Esophagus muscularis mucosa (tissue), 4 donors: Measurements from ENCODE around the gene RERE. TPM values are rescaled to one million over a fixed set of nuclear protein-coding genes. Genes with fewer than 3 reads are reported as not detected.

Source experiments
- DNase-seq: peaks from one replicate; pipeline ENCODE4 v3.0.0-alpha.2; 2017; ENCODE audit errors: extremely low spot score
- H3K27ac ChIP-seq, 4 donors: fragments of 200-600 bp; sonication (generic); replicated peaks in 1 of 4; 1 replicate in 3 of 4; 2 replicates in 1 of 4; pipeline ENCODE4 v1.5.1; 2016 to 2019; ENCODE audit warnings: mild to moderate bottlenecking in 1 of 4
- H3K27me3 ChIP-seq, 4 donors: fragments of 200-600 bp; sonication (generic); one replicate each; pipeline versions ENCODE4 v1.5.1 to v1.6.0; 2016 to 2019
- H3K36me3 ChIP-seq, 4 donors: fragments of 200-600 bp; sonication (generic); one replicate each; pipeline ENCODE4 v1.5.1; 2016 to 2019
- H3K4me1 ChIP-seq, 4 donors: fragments of 200-600 bp; sonication (generic); one replicate each; pipeline ENCODE4 v1.5.1; 2016 to 2019
- H3K4me3 ChIP-seq, 4 donors: fragments of 200-600 bp; sonication (generic); 1 replicate in 2 of 4; 2 replicates in 2 of 4; pipeline ENCODE4 v1.5.1; 2016 to 2019; ENCODE audit warnings: mild to moderate bottlenecking in 4 of 4, moderate library complexity in 1 of 4
- H3K9me3 ChIP-seq, 4 donors: fragments of 200-600 bp; sonication (generic); 1 replicate in 3 of 4; 2 replicates in 1 of 4; pipeline ENCODE4 v1.5.1; 2016 to 2019
- EP300 ChIP-seq: sonication (generic); formaldehyde crosslinking; IDR thresholded peaks from one replicate; pipeline ENCODE4 v1.6.1; 2017; ENCODE audit warnings: antibody characterized with exemption
- POLR2A ChIP-seq: fragments of 450-650 bp; IDR thresholded peaks from one replicate; pipeline ENCODE4 v1.6.1; 2017; ENCODE audit warnings: antibody characterized with exemption, moderate library complexity, mild to moderate bottlenecking, low read depth
- POLR2AphosphoS5 ChIP-seq, 2 donors: sonication (generic); formaldehyde crosslinking; IDR thresholded peaks; one replicate each; pipeline ENCODE4 v1.6.1; 2017; ENCODE audit warnings: antibody characterized with exemption in 2 of 2
- WGBS: methylation state at CpG from one replicate; pipeline ENCODE4 v1.1.5; 2018; 5-methylcytosine and 5-hydroxymethylcytosine counted together
- intact Hi-C: fragments of 100-400 bp; cut with DNase I; formaldehyde crosslinking; loops from one replicate; pipeline ENCODE4 v1.15.1; 2023
- total RNA-seq, 4 donors: library from RNA; depleted of rRNA; stranded (reverse); fragments of >200 nt; gene quantifications; one replicate each; pipeline versions ENCODE4 v1.1.0 to v1.2.1, GENCODE V29; 2016
- TF ChIP-seq, protein P1 (sequence below), 3 experiments: fragments of 200-600 bp in 2 of 3; fragments of 450-650 bp in 1 of 3; sonication (generic) in 2 of 3; IDR thresholded peaks; one replicate each; pipeline ENCODE4 v1.5.1; 2017 to 2019; ENCODE audit warnings: antibody characterized with exemption in 3 of 3, mild to moderate bottlenecking in 2 of 3, moderate library complexity in 1 of 3

Gene RERE
- total RNA-seq, 4 donors from 2014 or later: 133 to 212 (median 168) TPM

DNA sequence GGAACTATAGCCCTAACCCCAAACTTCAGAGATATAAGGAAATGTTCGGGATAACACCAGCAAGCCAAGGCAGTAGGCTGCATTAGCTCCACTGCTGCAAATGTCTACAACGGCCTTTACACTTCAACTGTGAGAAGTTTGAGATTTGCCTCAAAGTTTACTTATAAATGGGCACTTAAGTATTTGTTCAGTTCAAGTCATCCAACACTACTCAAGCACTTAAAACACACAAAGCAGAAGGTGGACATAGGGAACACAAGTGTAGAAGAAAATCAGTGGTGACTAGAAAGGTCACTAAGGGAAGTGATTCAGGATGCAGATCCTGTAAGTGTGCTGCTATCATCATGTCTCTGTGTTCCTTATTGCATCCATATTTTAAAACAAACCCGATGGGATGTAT is 278.9 kb downstream of the RERE start:
- DNase-seq: no peak
- WGBS: 81% methylated on average over 3 of the region's 3 CpGs
- H3K27ac ChIP-seq: no peak overlapping the region
- intact Hi-C loops: no loop called here
- H3K27me3 ChIP-seq: no peaks in the 10 kb centered on the region
- TF ChIP-seq POLR2AphosphoS5 (IDR thresholded peaks at IDR 0.05) (no peak), EP300 (no peak), POLR2A (no peak)
- TF ChIP-seq, protein P1, sequence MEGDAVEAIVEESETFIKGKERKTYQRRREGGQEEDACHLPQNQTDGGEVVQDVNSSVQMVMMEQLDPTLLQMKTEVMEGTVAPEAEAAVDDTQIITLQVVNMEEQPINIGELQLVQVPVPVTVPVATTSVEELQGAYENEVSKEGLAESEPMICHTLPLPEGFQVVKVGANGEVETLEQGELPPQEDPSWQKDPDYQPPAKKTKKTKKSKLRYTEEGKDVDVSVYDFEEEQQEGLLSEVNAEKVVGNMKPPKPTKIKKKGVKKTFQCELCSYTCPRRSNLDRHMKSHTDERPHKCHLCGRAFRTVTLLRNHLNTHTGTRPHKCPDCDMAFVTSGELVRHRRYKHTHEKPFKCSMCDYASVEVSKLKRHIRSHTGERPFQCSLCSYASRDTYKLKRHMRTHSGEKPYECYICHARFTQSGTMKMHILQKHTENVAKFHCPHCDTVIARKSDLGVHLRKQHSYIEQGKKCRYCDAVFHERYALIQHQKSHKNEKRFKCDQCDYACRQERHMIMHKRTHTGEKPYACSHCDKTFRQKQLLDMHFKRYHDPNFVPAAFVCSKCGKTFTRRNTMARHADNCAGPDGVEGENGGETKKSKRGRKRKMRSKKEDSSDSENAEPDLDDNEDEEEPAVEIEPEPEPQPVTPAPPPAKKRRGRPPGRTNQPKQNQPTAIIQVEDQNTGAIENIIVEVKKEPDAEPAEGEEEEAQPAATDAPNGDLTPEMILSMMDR (IDR thresholded peaks at IDR 0.05): no peak
- peaks cover 0 to 11% (median 2%) of the 10 kb centered on the region in 4 donors for H3K36me3 ChIP-seq
- H3K4me3 ChIP-seq: no peak overlapping the region
- H3K9me3 ChIP-seq: no peaks in the 10 kb centered on the region
- peaks cover 3 to 38% (median 35%) of the 10 kb centered on the region in 4 donors for H3K4me1 ChIP-seq

- H3K36me3 ChIP-seq: peaks cover 0 to 11% (median 2%) of the 10 kb centered on the region in 4 donors
- peaks cover 3 to 38% (median 35%) of the 10 kb centered on the region in 4 donors for H3K4me1 ChIP-seq
- H3K4me3 ChIP-seq: no peak overlapping the region
- intact Hi-C loops: no loop called here
- no peak overlapping the region for H3K27ac ChIP-seq
- H3K27me3 ChIP-seq: no peaks in the 10 kb centered on the region
- WGBS: 81% methylated on average over 2 of the region's 2 CpGs
- H3K9me3 ChIP-seq: no peaks in the 10 kb centered on the region
- TF ChIP-seq, protein P1 (IDR thresholded peaks at IDR 0.05): no peak
- TF ChIP-seq EP300: no peak
- no peak for TF ChIP-seq POLR2A
- no peak for TF ChIP-seq POLR2AphosphoS5 (IDR thresholded peaks at IDR 0.05)
- no peak for DNase-seq
Observed at GRCh38 chr1:8537991-8538390, 279.4 kb downstream of the RERE start.

DNA sequence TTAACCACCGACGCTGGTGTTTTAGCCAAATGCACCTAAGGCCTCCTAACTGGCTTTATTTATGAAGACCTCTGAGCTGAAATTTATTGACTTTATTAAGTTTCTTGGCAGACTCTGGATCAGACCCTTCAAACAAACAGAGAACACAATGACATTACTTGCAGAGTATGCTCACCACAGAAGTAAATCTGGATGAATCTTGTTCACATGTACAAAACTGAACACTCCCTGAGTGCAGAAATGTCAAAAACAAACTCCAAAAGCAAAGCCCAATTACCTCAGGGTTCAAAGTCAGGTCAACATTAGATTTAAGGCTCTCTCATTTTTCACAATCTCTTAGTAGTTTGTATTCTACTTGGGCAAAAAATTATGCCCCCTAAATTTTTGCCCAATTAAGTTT is 280.9 kb downstream of the RERE start:
- 54% methylated on average over 2 of the region's 2 CpGs for WGBS

DNA sequence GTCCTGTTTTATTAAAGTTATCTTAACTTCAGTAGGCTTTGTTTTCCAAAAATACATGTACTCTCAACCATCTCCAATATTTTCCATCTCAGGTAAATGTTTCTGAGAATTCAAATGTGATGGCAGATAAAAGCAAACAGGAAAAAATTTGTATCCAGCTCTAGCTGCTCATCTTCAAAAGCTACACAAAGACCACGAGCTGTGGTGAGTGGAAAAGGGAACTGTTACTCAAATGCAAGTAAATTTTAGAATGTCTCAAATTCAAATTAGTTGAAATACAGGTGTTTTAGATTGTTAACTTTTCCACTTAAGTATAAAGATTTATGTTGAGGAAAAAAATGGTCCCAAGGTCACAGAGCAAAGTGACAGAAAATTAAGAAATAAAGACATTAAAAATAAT is 283.5 kb downstream of the RERE start:
- Histone ChIP-seq H3K36me3 (peaks cover 0 to 6% (median 0%) of the 10 kb centered on the region in 4 donors), H3K9me3 (no peaks in the 10 kb centered on the region), H3K27me3 (no peaks in the 10 kb centered on the region), H3K4me1 (peaks cover 0 to 20% (median 17%) of the 10 kb centered on the region in 4 donors), H3K27ac (no peak overlapping the region), H3K4me3 (no peak overlapping the region)
- TF ChIP-seq, protein P1 (IDR thresholded peaks at IDR 0.05): no peak
- no peak for TF ChIP-seq EP300
- no peak for TF ChIP-seq POLR2AphosphoS5 (IDR thresholded peaks at IDR 0.05)
- TF ChIP-seq POLR2A: no peak
- DNase-seq: no peak
- intact Hi-C loops: no loop called here
- 88% methylated on average over 1 of the region's 1 CpG for WGBS

More for the DNA sequence above, 280.9 kb downstream of the RERE start:
- H3K27me3 ChIP-seq: no peaks in the 10 kb centered on the region
- DNase-seq: no peak
- no peaks in the 10 kb centered on the region for H3K9me3 ChIP-seq
- H3K36me3 ChIP-seq: peaks cover 0 to 11% (median 2%) of the 10 kb centered on the region in 4 donors
- intact Hi-C loops: no loop called here
- H3K27ac ChIP-seq: no peak overlapping the region
- H3K4me1 ChIP-seq: peaks cover 3 to 32% (median 29%) of the 10 kb centered on the region in 4 donors
- TF ChIP-seq, protein P1 (IDR thresholded peaks at IDR 0.05): no peak
- TF ChIP-seq POLR2A (no peak), EP300 (no peak), POLR2AphosphoS5 (IDR thresholded peaks at IDR 0.05) (no peak)
- H3K4me3 ChIP-seq: no peak overlapping the region

- no peak for TF ChIP-seq POLR2AphosphoS5 (IDR thresholded peaks at IDR 0.05)
- Histone ChIP-seq H3K27ac (no peak overlapping the region), H3K4me1 (peaks cover 0 to 20% (median 17%) of the 10 kb centered on the region in 4 donors), H3K4me3 (no peak overlapping the region), H3K9me3 (no peaks in the 10 kb centered on the region), H3K27me3 (no peaks in the 10 kb centered on the region), H3K36me3 (no peaks in the 10 kb centered on the region)
- WGBS: 76% methylated on average over 4 of the region's 4 CpGs
- no peak for DNase-seq
- intact Hi-C loops: no loop called here
Observed at GRCh38 chr1:8533124-8533523, 284.3 kb downstream of the RERE start.
